Heart left ventricle (tissue), 16 donors: ENCODE measurements around the gene KRT31. TPM values are rescaled to one million over a fixed set of nuclear protein-coding genes. Genes with fewer than 3 reads are reported as not detected.
"Not testable (repeated sequence)": the region's sequence is repeated elsewhere in the genome, so short reads cannot be mapped to it uniquely, and the experiment has no call there.

Experiments used
- ATAC-seq, 4 donors: fragments of 200-7000 bp; cut with Tn5 transposase; one replicate each; pipeline ENCODE4 v1.9.1; 2020 to 2022; ENCODE audit warnings: moderate library complexity in 4 of 4, mild to moderate bottlenecking in 3 of 4, moderate number of reproducible peaks in 1 of 4
- DNase-seq, 5 donors: peaks; one replicate each; pipeline ENCODE4 v3.0.0-alpha.2; 2020
- H3K27ac ChIP-seq, 12 donors: fragments of 200-600 bp; sonication (generic) in 4 of 12; one replicate each; pipeline versions ENCODE4 v1.5.0 to v1.8.0; 2016 to 2022; ENCODE audit warnings: mild to moderate bottlenecking in 2 of 12
- H3K27me3 ChIP-seq, 9 donors: fragments of 200-600 bp; sonication (generic) in 2 of 9; one replicate each; pipeline versions ENCODE4 v1.5.1 to v1.8.0; 2016 to 2022; ENCODE audit warnings: mild to moderate bottlenecking in 3 of 9
- H3K36me3 ChIP-seq, 9 donors: fragments of 200-600 bp; sonication (generic) in 2 of 9; one replicate each; pipeline versions ENCODE4 v1.5.0 to v1.8.0; 2018 to 2022; ENCODE audit warnings: mild to moderate bottlenecking in 2 of 9
- H3K4me1 ChIP-seq, 12 donors: fragments of 200-600 bp; sonication (generic) in 4 of 12; one replicate each; pipeline versions ENCODE4 v1.5.0 to v1.8.0; 2016 to 2022; ENCODE audit warnings: mild to moderate bottlenecking in 3 of 12
- H3K4me3 ChIP-seq, 12 donors: fragments of 200-600 bp; sonication (generic) in 4 of 12; one replicate each; pipeline versions ENCODE4 v1.5.0 to v1.8.0; 2017 to 2022; ENCODE audit warnings: mild to moderate bottlenecking in 9 of 12, moderate library complexity in 4 of 12
- H3K9me3 ChIP-seq, 12 donors: fragments of 200-600 bp; sonication (generic) in 4 of 12; one replicate each; pipeline versions ENCODE4 v1.5.0 to v1.8.0; 2016 to 2022; ENCODE audit warnings: mild to moderate bottlenecking in 1 of 12
- CTCF ChIP-seq, 12 donors: fragments of 200-600 bp; sonication (generic) in 4 of 12; IDR thresholded peaks; one replicate each; pipeline versions ENCODE4 v1.5.0 to v1.8.0; 2018 to 2022; ENCODE audit warnings: antibody characterized with exemption in 12 of 12, mild to moderate bottlenecking in 5 of 12
- POLR2A ChIP-seq, 2 donors: fragments of 450-650 bp; IDR thresholded peaks; one replicate each; pipeline ENCODE4 v1.6.1; 2017; ENCODE audit warnings: antibody characterized with exemption in 2 of 2, mild to moderate bottlenecking in 2 of 2, moderate library complexity in 2 of 2
- WGBS, 4 donors: extraction: QIAGEN DNeasy Blood & Tissue Kit in 2 of 4; methylation state at CpG; one replicate each; pipeline versions ENCODE4 v1.1.5 to v1.1.7; 2013 to 2018; 5-methylcytosine and 5-hydroxymethylcytosine counted together
- intact Hi-C, 10 donors: fragments of 100-400 bp; cut with DNase I; formaldehyde crosslinking; loops; one replicate each; pipeline versions ENCODE4 v1.11.1 to v1.14.2; 2022
- polyA plus RNA-seq, 2 donors: library from polyadenylated mRNA; stranded (reverse); fragments of 200-250 nt; gene quantifications; one replicate each; pipeline ENCODE4 v1.2.3, GENCODE V29; 2013
- total RNA-seq, 9 donors: library from RNA; depleted of rRNA in 2 of 9; stranded (reverse); fragments of >200 nt in 2 of 9; fragmentation: NEBNext Ultra II Directional in 3 of 9; extraction: Animal tissue kit (Norgen Biotek cat#: 25700) in 3 of 9; gene quantifications; one replicate each; pipeline versions ENCODE4 v1.1.0 to v1.2.4, GENCODE V29; 2016 to 2023
- donor health status: ischemic (EF 13 %, LVEDD 7.1; RV severe dilation, severe dysfunction).
- donor health status: healthy with polysubstance abuse.
- donor health status: DM: no; HTN: yes; CAD: no.
- donor health status: DM: no; HTN: no; CAD: no.
- donor health status: ischemic (EF 25% LVEDD 6.9; RV normal size, moderate dysfunction).
- donor health status: ischemic (EF 25% LVEDD 5.7; RV mildly dilated, moderate dysfunction).
- donor health status: healthy.
- donor health status: DM: yes; HTN: yes; CAD: no.
- donor health status: ischemic (EF 35%, LVEDD 5.7; RV mildly dilated, moderate dysfunction).
- donor health status: nonischemic (EF 11% LVEDD 7.7; RV severe dilation, severe dysfunction).
- donor health status: DM: yes; HTN: yes; CAD: no.
- donor health status: PGD.
- donor health status: ischemic (EF 29% LVEDD 5.4; RV normal size, mild dysfunction).
- donor health status: nonischemic (EF 23%, LVEDD 6.1; RV moderate dilation, normal function).

The KRT31 gene
- total and polyA plus RNA-seq, 11 donors = not detected

DNA sequence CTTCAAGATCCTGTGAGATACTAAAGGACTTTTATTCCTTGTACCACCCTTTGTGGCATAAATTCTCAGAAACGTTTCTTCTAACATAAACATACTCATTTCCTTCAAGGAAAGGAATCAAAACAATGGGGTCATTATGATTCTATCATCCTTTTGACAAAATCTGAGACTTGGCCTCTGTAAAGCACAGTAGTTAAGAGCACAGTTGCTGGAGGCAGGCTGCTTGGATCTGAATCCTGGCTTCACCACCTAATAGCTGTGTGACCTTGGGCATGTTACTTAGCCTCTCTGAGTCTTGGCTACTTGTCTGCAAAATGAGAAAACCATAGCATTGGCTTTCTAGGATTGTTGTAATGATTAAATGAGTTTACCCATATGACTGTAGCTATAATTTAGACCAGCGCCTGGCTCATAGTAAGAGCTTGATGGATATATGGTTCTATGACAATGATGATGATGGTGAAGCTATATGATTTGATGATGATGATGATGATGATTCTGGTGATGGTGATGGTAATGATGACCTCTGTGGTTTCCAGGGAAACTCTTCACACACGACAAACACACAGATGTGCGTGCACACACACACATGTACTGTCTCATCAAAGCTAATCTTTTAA lies 6.1 kb upstream of the KRT31 start:
- no peak for ATAC-seq
- no peak overlapping the region for H3K4me3 ChIP-seq
- H3K36me3 ChIP-seq = no peaks in the 10 kb centered on the region
- intact Hi-C loops = loop anchor here in 2 of 10 donors (10.0 kb wide), 2 partner anchors 91 to 261 kb away; no protein-coding TSS in a partner anchor
- TF ChIP-seq POLR2A (IDR thresholded peaks at IDR 0.05) (no peak), CTCF (IDR thresholded peaks at IDR 0.05) (no peak)
- H3K27ac ChIP-seq = no peak overlapping the region
- H3K9me3 ChIP-seq = no peaks in the 10 kb centered on the region
- no peaks in the 10 kb centered on the region for H3K27me3 ChIP-seq
- H3K4me1 ChIP-seq = peaks cover 0 to 9% (median 0%) of the 10 kb centered on the region in 12 donors
- no peak for DNase-seq
- 78 to 86% (median 81%) methylated on average over 4 of the region's 4 CpGs for WGBS, 4 donors

DNA sequence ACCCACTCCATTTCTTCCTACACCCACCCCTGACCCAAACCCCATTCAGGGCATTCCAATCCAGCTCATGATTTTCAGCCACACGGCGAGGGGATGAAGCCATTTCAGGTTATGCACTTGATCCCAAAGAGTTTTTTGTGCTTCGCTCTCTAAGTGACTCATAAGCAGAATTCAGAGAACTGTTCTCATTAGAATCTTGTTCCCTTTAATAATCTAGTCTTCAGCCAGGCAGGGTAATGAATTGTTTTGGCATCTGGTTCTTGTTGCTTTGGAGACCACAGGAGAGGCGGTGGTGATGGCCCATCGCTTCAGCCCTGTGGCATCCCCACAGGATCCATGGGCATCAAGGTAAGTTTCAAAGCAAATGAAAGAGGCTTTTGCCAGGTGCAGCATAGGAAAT lies 4.8 kb upstream of the KRT31 start:
- Histone ChIP-seq H3K27me3 (no peaks in the 10 kb centered on the region), H3K4me3 (no peak overlapping the region), H3K27ac (no peak overlapping the region), H3K9me3 (no peaks in the 10 kb centered on the region), H3K36me3 (no peaks in the 10 kb centered on the region), H3K4me1 (peaks cover 0 to 9% (median 0%) of the 10 kb centered on the region in 12 donors)
- 90 to 91% (median 90%) methylated on average over 5 of the region's 5 CpGs for WGBS, 4 donors
- ATAC-seq (no peak), DNase-seq (no peak)
- intact Hi-C loops = loop anchor here in 2 of 10 donors (10.0 kb wide), 2 partner anchors 93 to 263 kb away; no protein-coding TSS in a partner anchor
- TF ChIP-seq POLR2A (IDR thresholded peaks at IDR 0.05) (no peak), CTCF (IDR thresholded peaks at IDR 0.05) (no peak)

- DNase-seq (no peak), ATAC-seq (no peak)
- H3K4me3 ChIP-seq = no peak overlapping the region
- peaks cover 0 to 18% (median 4%) of the 10 kb centered on the region in 12 donors for H3K4me1 ChIP-seq
- peaks cover 0 to 7% (median 0%) of the 10 kb centered on the region in 9 donors for H3K27me3 ChIP-seq
- H3K9me3 ChIP-seq = no peaks in the 10 kb centered on the region
- WGBS, 4 donors = 87 to 93% (median 92%) methylated on average over 7 of the region's 7 CpGs
- TF ChIP-seq POLR2A (IDR thresholded peaks at IDR 0.05) (no peak), CTCF (IDR thresholded peaks at IDR 0.05) (no peak)
- intact Hi-C loops = no loop called here
- no peaks in the 10 kb centered on the region for H3K36me3 ChIP-seq
- H3K27ac ChIP-seq = no peak overlapping the region
These were observed 1.1 kb downstream of the KRT31 start for GRCh38 chr17:41396340-41396739.

DNA sequence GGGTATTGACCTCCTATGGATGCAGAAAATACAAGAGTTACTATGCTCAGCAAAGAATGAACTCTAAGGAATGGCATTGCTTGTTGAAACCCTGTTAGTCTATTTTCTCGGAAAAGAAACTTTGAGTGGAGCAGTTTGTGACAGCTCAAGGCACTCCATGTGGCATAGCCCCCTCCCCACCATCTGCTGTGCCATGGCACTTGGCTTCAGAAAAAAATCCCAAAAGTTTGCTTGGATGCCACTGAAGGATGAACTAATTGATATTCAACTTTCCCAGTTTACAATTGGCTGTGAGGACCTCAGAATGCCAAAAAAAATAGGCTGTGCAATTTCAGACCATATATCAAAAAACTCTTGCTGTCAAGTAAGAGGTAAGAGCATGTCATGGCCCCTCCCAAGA lies 1.8 kb downstream of the KRT31 start:
- Histone ChIP-seq H3K9me3 (no peaks in the 10 kb centered on the region), H3K4me3 (no peak overlapping the region), H3K4me1 (peaks cover 0 to 18% (median 4%) of the 10 kb centered on the region in 12 donors), H3K27ac (no peak overlapping the region), H3K27me3 (peaks cover 0 to 8% (median 0%) of the 10 kb centered on the region in 9 donors), H3K36me3 (no peaks in the 10 kb centered on the region)
- no peak for TF ChIP-seq CTCF (IDR thresholded peaks at IDR 0.05)
- no peak for TF ChIP-seq POLR2A (IDR thresholded peaks at IDR 0.05)
- ATAC-seq = no peak
- DNase-seq = no peak
- intact Hi-C loops = no loop called here
- WGBS, 4 donors = 97 to 100% (median 98%) methylated on average over 1 of the region's 1 CpG

DNA sequence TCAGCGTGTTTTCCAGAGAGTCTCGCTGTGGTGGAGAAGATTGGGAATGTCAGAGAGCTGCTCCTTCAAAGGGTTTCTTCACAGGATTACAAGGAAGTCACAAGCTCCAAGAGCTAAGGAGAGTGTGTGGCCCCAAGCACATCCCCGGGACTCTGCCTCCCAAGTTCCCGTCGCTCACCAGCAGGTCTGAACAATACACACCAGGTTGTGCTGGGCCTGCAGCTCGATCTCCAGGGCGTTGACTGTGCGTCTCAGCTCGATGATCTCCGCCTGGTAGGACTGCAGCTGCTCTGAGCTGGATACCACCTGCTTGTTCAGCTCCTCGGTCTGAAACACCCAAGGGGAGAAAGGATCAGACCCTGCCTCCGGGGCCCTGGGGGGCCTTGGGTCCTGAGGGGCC lies 2.4 kb downstream of the KRT31 start:
- H3K9me3 ChIP-seq, H3K4me3 ChIP-seq, H3K36me3 ChIP-seq, H3K27ac ChIP-seq, DNase-seq, H3K27me3 ChIP-seq, ATAC-seq, intact Hi-C loops: not testable (repeated sequence)
- peaks cover 0 to 18% (median 4%) of the 10 kb centered on the region in 12 donors for H3K4me1 ChIP-seq
- 85 to 93% (median 87%) methylated on average over 7 to 12 of the region's 12 CpGs; no CpG with 5 or more reads in 1 of the 4 donors for WGBS, 4 donors
